Measurements from ENCODE around the gene ABCC10. TPM values are rescaled to one million over a fixed set of nuclear protein-coding genes. Genes with fewer than 3 reads are reported as not detected.

The ABCC10 gene
- total RNA-seq, 1 donor from 2014 or later: 45.6 TPM

DNA sequence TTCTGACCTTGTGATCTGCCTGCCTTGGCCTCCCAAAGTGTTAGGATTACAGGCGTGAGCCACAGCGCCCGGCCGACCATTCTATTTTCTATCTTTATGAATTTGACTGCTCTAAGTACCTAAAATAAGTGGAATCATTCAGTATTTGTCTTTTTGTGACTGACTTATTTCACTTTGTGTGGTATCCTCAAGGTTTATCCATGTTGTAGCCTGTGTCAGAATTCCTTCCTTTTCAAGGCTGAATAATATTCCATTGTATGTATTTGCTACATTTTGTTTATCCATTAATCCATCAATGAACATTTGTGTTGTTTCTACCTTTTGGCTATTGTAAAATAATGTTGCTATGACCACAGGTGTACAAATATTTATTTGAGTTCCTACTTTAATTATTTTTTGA lies 45.2 kb downstream of the ABCC10 start:
- H3K9me3 Mint-ChIP-seq (ENCODE audit: unreplicated experiment): no peaks in the 10 kb centered on the region
- H3K4me3 Mint-ChIP-seq (ENCODE audit: unreplicated experiment): no peak overlapping the region
- H3K27ac Mint-ChIP-seq (ENCODE audit: unreplicated experiment): no peak overlapping the region
- H3K36me3 Mint-ChIP-seq (ENCODE audit: low read depth, unreplicated experiment): no peaks in the 10 kb centered on the region
- H3K4me1 Mint-ChIP-seq (ENCODE audit: unreplicated experiment): peaks cover 7% of the 10 kb centered on the region
- peaks cover 3% of the 10 kb centered on the region for H3K27me3 Mint-ChIP-seq (ENCODE audit: unreplicated experiment)
- TF ChIP-seq, protein P1, sequence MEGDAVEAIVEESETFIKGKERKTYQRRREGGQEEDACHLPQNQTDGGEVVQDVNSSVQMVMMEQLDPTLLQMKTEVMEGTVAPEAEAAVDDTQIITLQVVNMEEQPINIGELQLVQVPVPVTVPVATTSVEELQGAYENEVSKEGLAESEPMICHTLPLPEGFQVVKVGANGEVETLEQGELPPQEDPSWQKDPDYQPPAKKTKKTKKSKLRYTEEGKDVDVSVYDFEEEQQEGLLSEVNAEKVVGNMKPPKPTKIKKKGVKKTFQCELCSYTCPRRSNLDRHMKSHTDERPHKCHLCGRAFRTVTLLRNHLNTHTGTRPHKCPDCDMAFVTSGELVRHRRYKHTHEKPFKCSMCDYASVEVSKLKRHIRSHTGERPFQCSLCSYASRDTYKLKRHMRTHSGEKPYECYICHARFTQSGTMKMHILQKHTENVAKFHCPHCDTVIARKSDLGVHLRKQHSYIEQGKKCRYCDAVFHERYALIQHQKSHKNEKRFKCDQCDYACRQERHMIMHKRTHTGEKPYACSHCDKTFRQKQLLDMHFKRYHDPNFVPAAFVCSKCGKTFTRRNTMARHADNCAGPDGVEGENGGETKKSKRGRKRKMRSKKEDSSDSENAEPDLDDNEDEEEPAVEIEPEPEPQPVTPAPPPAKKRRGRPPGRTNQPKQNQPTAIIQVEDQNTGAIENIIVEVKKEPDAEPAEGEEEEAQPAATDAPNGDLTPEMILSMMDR (IDR thresholded peaks at IDR 0.05; ENCODE audit: unreplicated experiment): no peak
- DNase-seq (ENCODE audit: low spot score): no peak

DNA sequence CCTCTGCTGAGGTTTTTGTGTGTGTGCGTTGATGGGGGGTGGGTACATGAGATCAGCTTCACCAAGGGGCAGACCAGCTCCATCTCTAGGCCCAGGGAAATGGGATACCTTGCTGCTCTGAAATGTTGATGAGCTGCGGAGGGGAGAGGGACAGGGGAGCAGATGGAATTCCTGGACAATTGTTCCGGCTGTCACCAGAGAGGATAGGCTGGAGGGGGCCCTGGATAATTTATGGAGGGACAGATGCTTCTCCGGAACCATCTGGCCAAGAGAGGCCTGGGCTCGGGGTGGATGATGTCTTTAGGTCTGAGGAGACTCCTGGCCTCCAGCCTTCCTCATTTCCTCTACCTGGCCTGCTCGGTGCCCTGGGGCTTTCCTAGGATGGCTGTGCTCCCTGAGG lies 48.2 kb downstream of the ABCC10 start:
- TF ChIP-seq, protein P1 (IDR thresholded peaks at IDR 0.05; ENCODE audit: unreplicated experiment): no peak
- H3K27me3 Mint-ChIP-seq (ENCODE audit: unreplicated experiment): peaks cover 1% of the 10 kb centered on the region
- peaks cover 21% of the 10 kb centered on the region for H3K4me1 Mint-ChIP-seq (ENCODE audit: unreplicated experiment)
- no peak overlapping the region for H3K4me3 Mint-ChIP-seq (ENCODE audit: unreplicated experiment)
- no peaks in the 10 kb centered on the region for H3K36me3 Mint-ChIP-seq (ENCODE audit: low read depth, unreplicated experiment)
- no peak for DNase-seq (ENCODE audit: low spot score)
- no peak overlapping the region for H3K27ac Mint-ChIP-seq (ENCODE audit: unreplicated experiment)
- no peaks in the 10 kb centered on the region for H3K9me3 Mint-ChIP-seq (ENCODE audit: unreplicated experiment)

DNA sequence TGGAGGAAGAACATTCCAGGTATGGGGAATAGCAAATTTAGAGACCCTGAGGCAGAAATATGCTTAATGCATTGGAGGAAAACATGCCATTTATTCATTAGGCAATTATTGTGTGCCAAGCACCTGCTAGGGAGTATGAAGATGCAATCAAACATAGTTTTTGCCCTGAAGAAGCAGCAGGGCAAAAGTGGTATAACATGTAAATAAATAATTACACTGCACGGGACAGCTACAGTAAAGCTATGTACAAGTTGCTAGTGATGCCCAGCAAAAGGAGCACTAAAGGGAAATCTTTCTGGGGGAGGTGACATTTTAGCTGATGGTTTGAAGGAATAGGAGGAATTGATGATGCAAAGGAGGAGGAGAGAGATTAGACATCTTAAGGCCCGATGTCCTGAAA lies 49.4 kb downstream of the ABCC10 start:
- Mint-ChIP-seq H3K27ac (ENCODE audit: unreplicated experiment) (peak overlapping the region; percentile 65), H3K36me3 (ENCODE audit: low read depth, unreplicated experiment) (no peaks in the 10 kb centered on the region), H3K4me1 (ENCODE audit: unreplicated experiment) (peaks cover 21% of the 10 kb centered on the region), H3K4me3 (ENCODE audit: unreplicated experiment) (peak overlapping the region; percentile 90), H3K9me3 (ENCODE audit: unreplicated experiment) (no peaks in the 10 kb centered on the region), H3K27me3 (ENCODE audit: unreplicated experiment) (peaks cover 1% of the 10 kb centered on the region)
- TF ChIP-seq, protein P1 (IDR thresholded peaks at IDR 0.05; ENCODE audit: unreplicated experiment): no peak
- no peak for DNase-seq (ENCODE audit: low spot score)

- Mint-ChIP-seq H3K4me3 (ENCODE audit: unreplicated experiment) (peak within 1 kb of the TSS; percentile 90), H3K27ac (ENCODE audit: unreplicated experiment) (peak within 1 kb of the TSS; percentile 65), H3K36me3 (ENCODE audit: low read depth, unreplicated experiment) (no peaks in the 10 kb centered on the region), H3K4me1 (ENCODE audit: unreplicated experiment) (peaks cover 21% of the 10 kb centered on the region), H3K27me3 (ENCODE audit: unreplicated experiment) (peaks cover 1% of the 10 kb centered on the region), H3K9me3 (ENCODE audit: unreplicated experiment) (no peaks in the 10 kb centered on the region)
- peak; percentile 96 for DNase-seq (ENCODE audit: low spot score)
- TF ChIP-seq, protein P1 (IDR thresholded peaks at IDR 0.05; ENCODE audit: unreplicated experiment): no peak
Observed at GRCh38 chr6:43477235-43478007, 50.1 kb downstream of the ABCC10 start, which contains the start of gene TJAP1. Gene TJAP1 (plus strand): TSS chr6:43477570. CDS start chr6:43499002, 21,432 bp downstream.

GRCh38 chr6:43478008-43478372 lies 50.6 kb downstream of the ABCC10 start:
- Mint-ChIP-seq H3K27me3 (ENCODE audit: unreplicated experiment) (peaks cover 1% of the 10 kb centered on the region), H3K4me3 (ENCODE audit: unreplicated experiment) (peak overlapping the region; percentile 90), H3K9me3 (ENCODE audit: unreplicated experiment) (no peaks in the 10 kb centered on the region), H3K27ac (ENCODE audit: unreplicated experiment) (peak overlapping the region; percentile 65), H3K36me3 (ENCODE audit: low read depth, unreplicated experiment) (no peaks in the 10 kb centered on the region), H3K4me1 (ENCODE audit: unreplicated experiment) (peaks cover 21% of the 10 kb centered on the region)
- DNase-seq (ENCODE audit: low spot score): no peak
- TF ChIP-seq, protein P1 (IDR thresholded peaks at IDR 0.05; ENCODE audit: unreplicated experiment): no peak
